A549 (cell line): ENCODE data around the gene DAB1. TPM values are rescaled to one million over a fixed set of nuclear protein-coding genes. Genes with fewer than 3 reads are reported as not detected.

Source experiments
- ATAC-seq, 2 experiments: fragments of 200-7000 bp in 1 of 2; fragments of >200 bp in 1 of 2; cut with Nextera tagmentation in 1 of 2; cut with Tn5 transposase in 1 of 2; 3 replicates each; pipeline versions ENCODE4 v1.8.0 to v1.9.1; 2018 to 2020; ENCODE audit warnings: mild to moderate bottlenecking in 1 of 2, moderate library complexity in 1 of 2
- CTCF ChIA-PET: fragments of 300-600 bp; sonication (Branson Sonifier 250); formaldehyde crosslinking; extraction: SDS; loops from one replicate; lab custom pipeline; 2021; ENCODE audit warnings: antibody characterized with exemption, inconsistent platforms; lab: Yijun Ruan, JAX
- POLR2A ChIA-PET: fragments of 350-600 bp; formaldehyde crosslinking; extraction: SDS; loops from one replicate; lab custom pipeline; 2021; ENCODE audit warnings: antibody characterized with exemption, inconsistent platforms; lab: Yijun Ruan, JAX
- DNase-seq, 2 experiments: peaks; one replicate each; pipeline versions ENCODE4 v3.0.0 to v3.0.0-alpha.2; 2011 to 2016; ENCODE audit warnings: low read depth in 1 of 2, low spot score in 1 of 2
- FAIRE-seq: peaks from 2 replicates; lab custom pipeline; 2011; peaks lifted over from hg19 to GRCh38; lab: Jason Lieb, UNC
- H3K27ac ChIP-seq, 2 experiments: fragments of >200 bp; sonication (Bioruptor Twin); formaldehyde crosslinking; 3 replicates each; pipeline ENCODE4 v1.5.1; 2016 to 2017
- H3K4me1 ChIP-seq: fragments of >200 bp; sonication (Bioruptor Twin); formaldehyde crosslinking; 3 replicates; pipeline ENCODE4 v1.6.1; 2016
- H3K4me2 ChIP-seq: fragments of >200 bp; sonication (Bioruptor Twin); formaldehyde crosslinking; 3 replicates; pipeline ENCODE4 v1.6.1; 2016
- H3K4me3 ChIP-seq: fragments of >200 bp; sonication (Bioruptor Twin); formaldehyde crosslinking; 3 replicates; pipeline ENCODE4 v1.5.1; 2016
- H3K9me3 ChIP-seq: fragments of >200 bp; sonication (Bioruptor Twin); formaldehyde crosslinking; 3 replicates; pipeline ENCODE4 v1.6.1; 2016
- ATOH8 ChIP-seq: fragments of 250-450 bp; sonication (Bioruptor Pico); IDR thresholded peaks from 2 replicates; pipeline ENCODE4 v1.5.0; 2020; ENCODE audit warnings: low read depth, mild to moderate bottlenecking, moderate library complexity
- CBX2 ChIP-seq: fragments of 200-600 bp; sonication (generic); IDR thresholded peaks from 2 replicates; pipeline ENCODE4 v1.6.1; 2016; ENCODE audit warnings: low read depth, mild to moderate bottlenecking, borderline replicate concordance
- CBX8 ChIP-seq: fragments of 200-600 bp; sonication (generic); IDR thresholded peaks from 2 replicates; pipeline ENCODE4 v1.6.1; 2016
- EHF ChIP-seq: fragments of 250-450 bp; sonication (Bioruptor Pico); IDR thresholded peaks from 2 replicates; pipeline ENCODE4 v1.5.0; 2020; ENCODE audit warnings: mild to moderate bottlenecking
- ELK1 ChIP-seq: fragments of 150-350 bp; IDR thresholded peaks from 2 replicates; pipeline ENCODE4 v1.6.1; 2014; ENCODE audit warnings: low read depth, mild to moderate bottlenecking, low read length
- EP300 ChIP-seq, 2 experiments: fragments of >200 bp; sonication (Bioruptor Twin); formaldehyde crosslinking; IDR thresholded peaks; 2 replicates in 1 of 2; 3 replicates in 1 of 2; pipeline ENCODE4 v1.6.1; 2016 to 2017
- ESRRA ChIP-seq: fragments of 150-350 bp; IDR thresholded peaks from 2 replicates; pipeline ENCODE4 v1.6.1; 2014; ENCODE audit warnings: mild to moderate bottlenecking, low read length, borderline replicate concordance
- FOSB ChIP-seq: fragments of 250-450 bp; sonication (Bioruptor Pico); IDR thresholded peaks from 2 replicates; pipeline ENCODE4 v1.5.0; 2020; ENCODE audit warnings: mild to moderate bottlenecking, moderate library complexity
- FOXS1 ChIP-seq: fragments of 250-450 bp; sonication (Bioruptor Pico); IDR thresholded peaks from 2 replicates; pipeline ENCODE4 v1.5.0; 2020; ENCODE audit warnings: mild to moderate bottlenecking, moderate library complexity
- HES2 ChIP-seq: fragments of >200 bp; sonication (Bioruptor Twin); formaldehyde crosslinking; IDR thresholded peaks from 2 replicates; pipeline ENCODE4 v1.6.1; 2016
- HEYL ChIP-seq: fragments of 250-450 bp; sonication (Bioruptor Pico); IDR thresholded peaks from 2 replicates; pipeline ENCODE4 v1.8.0; 2021; ENCODE audit warnings: mild to moderate bottlenecking, moderate library complexity
- HOXB13 ChIP-seq: fragments of 250-450 bp; sonication (Bioruptor Pico); IDR thresholded peaks from 2 replicates; pipeline ENCODE4 v1.5.0; 2020; ENCODE audit warnings: low read depth, mild to moderate bottlenecking, moderate library complexity
- HOXB5 ChIP-seq: fragments of 250-450 bp; sonication (Bioruptor Pico); IDR thresholded peaks from 2 replicates; pipeline ENCODE4 v1.5.0; 2020; ENCODE audit warnings: mild to moderate bottlenecking, moderate library complexity
- KDM1A ChIP-seq: fragments of 200-600 bp; sonication (generic); IDR thresholded peaks from 2 replicates; pipeline ENCODE4 v1.6.1; 2016; ENCODE audit warnings: low read depth, mild to moderate bottlenecking
- KDM5A ChIP-seq: fragments of 200-600 bp; sonication (generic); IDR thresholded peaks from 2 replicates; pipeline ENCODE4 v1.6.1; 2016; ENCODE audit warnings: antibody characterized with exemption, mild to moderate bottlenecking
- MAX ChIP-seq: IDR thresholded peaks from 2 replicates; pipeline ENCODE4 v1.6.1; 2012
- NPAS2 ChIP-seq: fragments of 250-450 bp; sonication (Bioruptor Pico); IDR thresholded peaks from 2 replicates; pipeline ENCODE4 v1.8.0; 2022; ENCODE audit warnings: mild to moderate bottlenecking, moderate library complexity, borderline replicate concordance
- POLR2AphosphoS2 ChIP-seq: conservative IDR thresholded peaks from 2 replicates; pipeline ENCODE4 v1.6.1; 2012; ENCODE audit warnings: low read length, improper control_type of control experiment, inconsistent platforms
- RAD21 ChIP-seq, 2 experiments: fragments of >200 bp in 1 of 2; sonication (Bioruptor Twin) in 1 of 2; formaldehyde crosslinking in 1 of 2; IDR thresholded peaks in 1 of 2; conservative IDR thresholded peaks in 1 of 2; 2 replicates in 1 of 2; 3 replicates in 1 of 2; pipeline ENCODE4 v1.6.1; 2012 to 2018; ENCODE audit warnings: inconsistent platforms in 1 of 2
- RNF2 ChIP-seq: fragments of 200-600 bp; sonication (generic); IDR thresholded peaks from 2 replicates; pipeline ENCODE4 v1.6.1; 2016; ENCODE audit warnings: low read depth, mild to moderate bottlenecking, antibody characterized with exemption, moderate library complexity, borderline replicate concordance
- SMC3 ChIP-seq: fragments of >200 bp; sonication (Bioruptor Twin); formaldehyde crosslinking; IDR thresholded peaks from 3 replicates; pipeline ENCODE4 v1.6.1; 2018; ENCODE audit warnings: inconsistent platforms
- TP53 ChIP-seq: fragments of 250-450 bp; sonication (Bioruptor Pico); IDR thresholded peaks from 2 replicates; pipeline ENCODE4 v1.5.0; 2021; ENCODE audit warnings: mild to moderate bottlenecking, moderate library complexity
- ZC3H11A ChIP-seq: fragments of 450-650 bp; IDR thresholded peaks from 2 replicates; pipeline ENCODE4 v1.6.1; 2014; ENCODE audit warnings: antibody characterized with exemption, mild to moderate bottlenecking
- ZSCAN20 ChIP-seq: fragments of 250-450 bp; sonication (Bioruptor Pico); IDR thresholded peaks from 2 replicates; pipeline ENCODE4 v1.8.0; 2022; ENCODE audit warnings: mild to moderate bottlenecking, moderate library complexity
- WGBS: methylation state at CpG from one replicate; pipeline ENCODE4 v1.1.6; 2017; ENCODE audit errors: missing lambda C conversion rate; 5-methylcytosine and 5-hydroxymethylcytosine counted together
- polyA plus RNA-seq, 4 experiments: library from polyadenylated mRNA; depleted of rRNA in 3 of 4; stranded (reverse); fragments of >200 nt; fragmentation: RNase III in 1 of 4; extraction: RNeasy Plus Mini Kit Qiagen cat#74134 plus additional on column Dnase treatment in 1 of 4; gene quantifications; 2 replicates in 3 of 4; 3 replicates in 1 of 4; pipeline ENCODE4 v1.2.3, GENCODE V29; 2011 to 2017

Gene DAB1
- polyA plus RNA-seq, 2 of the 4 experiments (the other 2 are of a cell fraction): not detected

GRCh38 chr1:57018119-57018518, 405.7 kb downstream of the DAB1 start:
- CTCF ChIA-PET: no interaction called here
- no peak for ATAC-seq

GRCh38 chr1:57017717-57018116, 406.1 kb downstream of the DAB1 start:
- CTCF ChIA-PET: no interaction called here
- peak; percentile 1 to 2 for DNase-seq
- Histone ChIP-seq H3K4me1 (no peaks in the 10 kb centered on the region), H3K4me3 (no peak overlapping the region), H3K27ac (no peak overlapping the region), H3K9me3 (no peaks in the 10 kb centered on the region), H3K4me2 (no peak overlapping the region)
- WGBS: 19% methylated on average over 7 of the region's 7 CpGs
- no peak for TF ChIP-seq ZC3H11A
- no peak for TF ChIP-seq TP53 (CRISPR knock-in tag)
- TF ChIP-seq RAD21 (conservative IDR thresholded peaks at IDR 0.05 in 1 of 2, IDR thresholded peaks at IDR 0.05 in 1 of 2): no peak
- no peak for TF ChIP-seq KDM1A
- no peak for TF ChIP-seq ATOH8 (CRISPR knock-in tag)
- TF ChIP-seq NPAS2 (CRISPR knock-in tag): no peak
- ATAC-seq: no peak
- POLR2A ChIA-PET: no interaction called here
- no peak for FAIRE-seq

More at GRCh38 chr1:57018119-57018518, 405.7 kb downstream of the DAB1 start:
- Histone ChIP-seq H3K4me3 (no peak overlapping the region), H3K27ac (no peak overlapping the region), H3K4me1 (no peaks in the 10 kb centered on the region), H3K9me3 (no peaks in the 10 kb centered on the region), H3K4me2 (no peak overlapping the region)
- TF ChIP-seq CBX2: no peak
- TF ChIP-seq HOXB13 (CRISPR knock-in tag): no peak
- TF ChIP-seq HEYL (CRISPR knock-in tag): no peak
- no peak for TF ChIP-seq HES2
- no peak for TF ChIP-seq ATOH8 (CRISPR knock-in tag)
- TF ChIP-seq ELK1: no peak
- no peak for TF ChIP-seq FOSB
- TF ChIP-seq EHF (CRISPR knock-in tag): no peak
- no peak for TF ChIP-seq RAD21 (conservative IDR thresholded peaks at IDR 0.05 in 1 of 2, IDR thresholded peaks at IDR 0.05 in 1 of 2)
- no peak for TF ChIP-seq SMC3
- no peak for TF ChIP-seq POLR2AphosphoS2
- POLR2A ChIA-PET: no interaction called here
- DNase-seq (no peak), FAIRE-seq (no peak)
- WGBS: 23% methylated on average over 2 of the region's 2 CpGs

GRCh38 chr1:57017200-57017599, 406.7 kb downstream of the DAB1 start:
- no peak overlapping the region for H3K4me2 ChIP-seq
- ChIA-PET POLR2A (no interaction called here), CTCF (no interaction called here)
- DNase-seq: no peak
- FAIRE-seq: no peak
- H3K27ac ChIP-seq: no peak overlapping the region
- no peak for ATAC-seq
- H3K4me3 ChIP-seq: no peak overlapping the region
- H3K4me1 ChIP-seq: no peaks in the 10 kb centered on the region
- TF ChIP-seq EP300 (IDR thresholded peaks at IDR 0.05) (no peak), RNF2 (no peak), CBX8 (no peak), FOXS1 (CRISPR knock-in tag) (no peak), ZSCAN20 (CRISPR knock-in tag) (no peak), KDM5A (no peak), HOXB5 (CRISPR knock-in tag) (no peak), MAX (no peak), EHF (CRISPR knock-in tag) (no peak), HOXB13 (CRISPR knock-in tag) (no peak), ESRRA (no peak)
- 16% methylated on average over 5 of the region's 6 CpGs for WGBS
- no peaks in the 10 kb centered on the region for H3K9me3 ChIP-seq
